ENCODE results near the gene SLC6A11.

The SLC6A11 gene

DNA sequence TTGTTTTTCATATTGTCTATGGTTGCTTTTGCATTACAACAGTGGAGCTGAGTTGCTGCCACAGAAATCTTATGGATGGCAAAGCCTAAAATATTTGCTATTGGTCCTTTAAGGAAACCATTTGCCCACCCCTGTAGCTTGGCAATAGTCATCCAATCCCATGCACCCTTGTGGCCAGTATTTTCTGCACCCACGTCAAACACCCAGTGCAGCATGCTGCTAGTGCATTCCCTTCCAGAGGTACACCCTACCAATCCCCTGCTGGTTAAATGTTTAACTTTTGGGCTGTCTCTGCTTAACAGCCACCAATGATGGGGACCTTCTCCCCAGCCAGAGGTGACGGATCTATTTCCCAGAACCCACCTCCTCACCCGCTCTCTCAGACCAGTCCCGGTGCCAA is 23.8 kb upstream of the SLC6A11 start:
- DNase-seq (ENCODE audit: low spot score): no peak
- TF ChIP-seq, protein P1, sequence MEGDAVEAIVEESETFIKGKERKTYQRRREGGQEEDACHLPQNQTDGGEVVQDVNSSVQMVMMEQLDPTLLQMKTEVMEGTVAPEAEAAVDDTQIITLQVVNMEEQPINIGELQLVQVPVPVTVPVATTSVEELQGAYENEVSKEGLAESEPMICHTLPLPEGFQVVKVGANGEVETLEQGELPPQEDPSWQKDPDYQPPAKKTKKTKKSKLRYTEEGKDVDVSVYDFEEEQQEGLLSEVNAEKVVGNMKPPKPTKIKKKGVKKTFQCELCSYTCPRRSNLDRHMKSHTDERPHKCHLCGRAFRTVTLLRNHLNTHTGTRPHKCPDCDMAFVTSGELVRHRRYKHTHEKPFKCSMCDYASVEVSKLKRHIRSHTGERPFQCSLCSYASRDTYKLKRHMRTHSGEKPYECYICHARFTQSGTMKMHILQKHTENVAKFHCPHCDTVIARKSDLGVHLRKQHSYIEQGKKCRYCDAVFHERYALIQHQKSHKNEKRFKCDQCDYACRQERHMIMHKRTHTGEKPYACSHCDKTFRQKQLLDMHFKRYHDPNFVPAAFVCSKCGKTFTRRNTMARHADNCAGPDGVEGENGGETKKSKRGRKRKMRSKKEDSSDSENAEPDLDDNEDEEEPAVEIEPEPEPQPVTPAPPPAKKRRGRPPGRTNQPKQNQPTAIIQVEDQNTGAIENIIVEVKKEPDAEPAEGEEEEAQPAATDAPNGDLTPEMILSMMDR (IDR thresholded peaks at IDR 0.05; ENCODE audit: extremely low read depth, missing control alignments): no peak

DNA sequence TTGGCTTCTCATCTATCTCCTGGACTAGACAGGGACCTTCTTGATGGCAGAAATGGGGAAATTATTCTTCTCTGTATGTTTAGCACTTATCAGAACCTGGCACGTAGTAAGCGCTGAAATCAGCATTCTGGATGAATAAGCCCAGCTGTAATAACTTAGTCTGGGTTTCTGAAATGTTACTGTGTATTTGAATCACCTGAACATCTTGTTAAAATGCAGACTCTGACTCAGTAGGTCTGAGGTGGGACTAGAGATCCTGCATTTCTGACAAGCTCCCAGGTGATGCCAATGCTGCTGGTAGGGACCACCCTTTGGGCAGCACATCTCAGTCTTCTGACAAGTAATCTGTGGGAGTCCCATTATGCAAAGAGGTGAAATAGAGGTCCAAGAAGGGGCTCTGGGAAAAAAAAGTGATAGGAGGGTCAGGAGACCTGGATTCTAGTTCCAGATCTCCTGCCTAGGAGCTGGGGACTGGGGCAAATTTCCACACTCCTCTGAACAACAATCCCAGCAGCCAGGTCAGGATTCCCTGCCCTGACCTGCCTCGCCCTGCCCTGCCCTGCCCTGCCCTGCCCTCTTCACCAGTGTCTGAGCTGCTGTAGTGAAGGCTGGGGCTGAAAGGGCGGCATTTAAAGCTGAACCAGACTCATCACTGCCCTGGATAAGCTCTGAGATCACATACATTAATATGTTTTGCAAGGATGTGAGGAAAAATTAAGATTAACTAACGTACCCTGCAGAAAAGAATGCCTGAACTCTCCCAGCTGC is 17.2 kb upstream of the SLC6A11 start:
- DNase-seq (ENCODE audit: low spot score): no peak
- TF ChIP-seq, protein P1 (IDR thresholded peaks at IDR 0.05; ENCODE audit: extremely low read depth, missing control alignments): no peak

DNA sequence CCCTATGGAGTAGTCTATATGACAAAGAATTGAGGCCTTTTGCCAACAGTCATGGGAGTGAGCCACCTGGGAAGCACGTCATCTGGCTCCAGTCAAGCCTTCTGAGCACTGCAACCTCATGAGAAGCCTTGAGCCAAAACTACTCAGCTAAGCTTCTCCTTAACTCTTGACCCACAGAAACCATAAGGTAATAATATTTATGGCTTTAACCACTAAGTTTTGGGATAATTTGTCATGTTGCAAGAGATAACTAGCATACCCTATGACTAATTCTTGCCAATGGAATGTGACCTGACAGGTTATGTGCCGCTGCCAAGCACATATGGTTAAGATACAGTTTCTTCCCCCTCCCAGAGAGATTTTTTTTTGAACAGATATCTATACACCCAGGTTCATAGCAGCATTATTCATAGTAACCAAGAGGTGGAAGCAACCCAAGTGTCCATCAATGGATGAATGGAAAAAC is 11.8 kb upstream of the SLC6A11 start:
- no peak for DNase-seq (ENCODE audit: low spot score)
- TF ChIP-seq, protein P1 (IDR thresholded peaks at IDR 0.05; ENCODE audit: extremely low read depth, missing control alignments): no peak

DNA sequence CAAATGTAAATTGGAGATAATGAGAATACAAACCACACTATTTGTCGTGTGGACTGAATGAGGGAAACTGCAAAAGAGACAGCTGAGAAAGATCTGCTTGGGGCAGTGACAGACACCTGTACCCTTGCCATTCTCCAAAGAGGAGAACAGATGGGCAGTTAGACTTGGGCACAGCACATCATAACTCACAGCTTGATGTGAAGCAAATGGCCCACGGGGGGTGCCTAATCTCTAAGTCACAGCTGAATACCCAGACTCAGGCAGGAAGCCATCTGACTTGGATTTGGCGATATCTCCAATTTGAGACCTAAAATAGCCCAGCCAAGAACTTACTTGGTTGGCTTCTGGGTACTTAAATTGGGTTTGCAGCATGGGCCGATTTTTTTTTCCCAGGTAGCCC is 10.0 kb upstream of the SLC6A11 start:
- DNase-seq (ENCODE audit: low spot score): no peak
- TF ChIP-seq, protein P1 (IDR thresholded peaks at IDR 0.05; ENCODE audit: extremely low read depth, missing control alignments): no peak

DNA sequence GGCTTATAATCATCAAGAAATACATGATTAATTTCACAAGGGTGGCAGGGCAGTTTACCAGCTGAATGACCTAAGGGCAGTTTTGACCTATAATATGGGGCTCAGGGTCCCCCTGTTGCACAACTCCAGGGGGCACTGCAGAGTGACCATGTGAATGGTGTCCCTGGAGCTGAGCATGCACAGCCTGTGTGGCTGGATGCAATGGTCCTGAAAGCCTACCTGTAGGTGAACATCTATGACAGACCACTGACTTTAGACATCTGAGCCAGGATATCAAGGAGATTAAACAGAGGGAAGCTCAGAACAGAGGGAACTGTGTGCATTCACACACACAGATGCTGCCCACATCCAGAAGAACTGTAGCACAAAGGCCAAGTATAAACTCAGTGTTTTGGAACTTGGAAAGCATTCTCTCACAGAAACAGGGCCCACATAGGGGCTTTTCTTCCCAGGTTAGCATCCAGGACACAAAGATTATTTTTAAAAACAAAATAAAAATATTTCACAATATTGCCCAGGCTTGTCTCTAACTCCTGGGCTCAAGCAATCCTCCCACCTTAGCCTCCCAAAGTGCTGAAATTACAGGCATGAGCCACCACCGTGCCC is 7.8 kb upstream of the SLC6A11 start:
- TF ChIP-seq, protein P1 (IDR thresholded peaks at IDR 0.05; ENCODE audit: extremely low read depth, missing control alignments): no peak
- DNase-seq (ENCODE audit: low spot score): no peak

DNA sequence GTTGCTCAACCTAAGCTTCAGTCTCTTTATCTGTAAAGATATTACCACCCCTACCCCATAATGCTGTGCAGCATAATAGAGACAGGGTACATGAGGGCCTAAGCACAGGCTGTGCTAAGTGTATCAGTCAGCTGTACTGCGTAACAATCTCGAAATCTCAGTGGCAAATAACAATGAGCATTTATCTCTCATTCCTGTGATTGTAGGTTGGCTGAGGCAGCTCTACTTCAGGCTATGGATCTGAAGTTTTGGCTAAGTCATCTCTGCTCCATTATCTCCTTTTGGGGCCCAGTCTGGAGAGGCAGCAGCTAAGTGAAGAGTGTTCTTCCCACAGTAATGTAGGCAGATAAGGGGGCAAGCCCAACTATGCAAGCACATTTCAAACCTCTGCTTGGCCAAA is 7.1 kb upstream of the SLC6A11 start:
- TF ChIP-seq, protein P1 (IDR thresholded peaks at IDR 0.05; ENCODE audit: extremely low read depth, missing control alignments): no peak
- DNase-seq (ENCODE audit: low spot score): no peak

DNA sequence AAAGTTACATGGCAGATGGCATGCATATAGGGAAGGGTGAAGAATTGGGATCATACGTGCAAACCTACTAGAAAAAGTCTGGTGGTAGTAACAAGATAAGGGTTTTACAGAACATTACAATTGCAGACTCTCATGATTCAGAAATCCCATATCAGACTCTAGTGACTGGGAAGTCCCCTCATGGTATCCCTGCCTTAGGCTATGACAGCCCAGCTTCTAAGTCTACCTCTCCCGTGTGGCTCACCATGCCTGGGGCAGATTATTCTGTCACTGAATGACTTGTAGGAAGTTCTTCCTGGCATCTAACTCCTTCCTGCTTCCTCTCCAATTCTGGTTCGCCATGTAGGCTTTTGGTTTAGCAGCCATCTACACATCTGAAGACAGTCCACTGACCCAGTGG is 5.7 kb upstream of the SLC6A11 start:
- TF ChIP-seq, protein P1 (IDR thresholded peaks at IDR 0.05; ENCODE audit: extremely low read depth, missing control alignments): no peak
- no peak for DNase-seq (ENCODE audit: low spot score)
